IPS-NIHi11 (cell line): ENCODE measurements around the gene TMEM120B.

ENCODE experiments used
- DNase-seq: peaks from one replicate; pipeline ENCODE4 v3.0.0; 2012; ENCODE audit warnings: mixed read lengths, low spot score

TMEM120B gene

DNA sequence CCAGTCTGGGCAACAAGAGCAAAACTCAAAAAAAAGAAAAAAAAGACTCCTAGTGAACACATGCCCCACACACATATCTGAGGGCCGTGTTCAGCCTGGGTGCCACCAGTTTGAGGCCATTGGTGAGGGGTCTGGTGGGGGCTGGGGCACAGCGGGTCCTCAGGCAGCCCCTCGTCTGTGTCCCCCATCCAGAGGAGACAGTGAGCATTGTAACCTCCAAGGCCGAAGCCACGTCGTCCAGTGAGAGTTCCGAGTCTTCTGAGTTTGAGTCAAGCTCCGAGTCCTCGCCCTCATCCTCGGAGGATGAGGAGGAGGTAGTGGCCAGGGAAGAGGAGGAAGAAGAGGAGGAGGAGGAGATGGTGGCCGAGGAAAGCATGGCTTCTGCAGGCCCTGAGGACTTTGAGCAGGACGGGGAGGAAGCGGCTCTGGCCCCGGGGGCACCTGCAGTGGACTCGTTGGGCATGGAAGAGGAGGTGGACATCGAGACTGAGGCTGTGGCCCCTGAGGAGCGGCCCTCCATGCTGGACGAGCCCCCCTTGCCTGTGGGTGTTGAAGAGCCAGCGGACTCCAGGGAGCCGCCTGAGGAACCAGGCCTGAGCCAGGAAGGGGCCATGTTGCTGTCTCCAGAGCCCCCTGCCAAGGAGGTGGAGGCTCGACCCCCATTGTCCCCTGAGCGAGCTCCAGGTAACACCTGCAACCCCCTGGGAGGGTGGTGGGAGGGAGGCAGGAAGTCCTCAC, 106.8 kb downstream of the TMEM120B start:
- DNase-seq = no peak

DNA sequence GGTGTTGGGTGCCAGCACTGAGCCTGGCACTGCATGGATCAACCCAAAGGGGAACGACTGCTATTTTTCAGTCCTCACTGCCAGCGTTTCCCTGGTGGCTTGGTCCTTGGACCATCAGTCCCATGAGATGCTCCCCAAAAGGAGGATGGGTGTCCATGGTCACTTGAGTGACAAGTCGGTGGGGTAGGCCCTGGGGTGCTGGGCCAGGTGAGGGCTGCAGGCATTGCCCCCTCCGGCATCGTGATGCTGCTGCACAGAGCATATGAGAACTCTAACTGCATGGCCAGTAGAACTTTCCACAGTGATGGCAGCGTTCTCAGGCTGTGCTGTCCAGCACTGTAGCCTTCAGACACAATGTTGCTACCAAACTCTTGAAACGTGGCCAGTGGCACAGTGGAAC, 107.5 kb downstream of the TMEM120B start:
- DNase-seq = no peak

DNA sequence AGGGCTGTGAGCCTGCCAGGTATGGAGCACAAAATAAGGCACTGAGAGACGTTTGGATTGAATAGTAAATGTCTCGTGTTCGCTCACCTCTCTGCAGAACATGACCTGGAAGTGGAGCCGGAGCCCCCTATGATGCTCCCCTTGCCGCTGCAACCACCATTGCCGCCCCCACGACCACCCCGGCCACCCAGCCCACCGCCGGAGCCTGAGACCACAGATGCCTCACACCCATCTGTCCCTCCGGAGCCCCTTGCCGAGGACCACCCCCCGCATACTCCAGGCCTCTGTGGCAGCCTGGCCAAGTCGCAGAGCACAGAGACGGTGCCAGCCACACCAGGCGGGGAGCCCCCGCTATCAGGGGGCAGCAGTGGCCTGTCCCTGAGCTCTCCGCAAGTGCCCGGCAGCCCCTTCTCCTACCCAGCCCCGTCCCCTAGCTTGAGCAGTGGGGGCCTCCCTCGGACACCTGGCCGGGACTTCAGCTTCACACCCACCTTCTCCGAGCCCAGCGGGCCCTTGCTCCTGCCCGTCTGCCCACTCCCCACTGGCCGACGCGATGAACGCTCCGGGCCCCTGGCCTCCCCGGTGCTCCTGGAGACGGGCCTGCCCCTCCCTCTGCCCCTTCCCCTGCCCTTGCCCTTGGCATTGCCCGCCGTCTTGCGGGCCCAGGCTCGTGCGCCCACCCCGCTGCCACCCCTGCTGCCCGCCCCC, 110.0 kb downstream of the TMEM120B start:
- DNase-seq = no peak

DNA sequence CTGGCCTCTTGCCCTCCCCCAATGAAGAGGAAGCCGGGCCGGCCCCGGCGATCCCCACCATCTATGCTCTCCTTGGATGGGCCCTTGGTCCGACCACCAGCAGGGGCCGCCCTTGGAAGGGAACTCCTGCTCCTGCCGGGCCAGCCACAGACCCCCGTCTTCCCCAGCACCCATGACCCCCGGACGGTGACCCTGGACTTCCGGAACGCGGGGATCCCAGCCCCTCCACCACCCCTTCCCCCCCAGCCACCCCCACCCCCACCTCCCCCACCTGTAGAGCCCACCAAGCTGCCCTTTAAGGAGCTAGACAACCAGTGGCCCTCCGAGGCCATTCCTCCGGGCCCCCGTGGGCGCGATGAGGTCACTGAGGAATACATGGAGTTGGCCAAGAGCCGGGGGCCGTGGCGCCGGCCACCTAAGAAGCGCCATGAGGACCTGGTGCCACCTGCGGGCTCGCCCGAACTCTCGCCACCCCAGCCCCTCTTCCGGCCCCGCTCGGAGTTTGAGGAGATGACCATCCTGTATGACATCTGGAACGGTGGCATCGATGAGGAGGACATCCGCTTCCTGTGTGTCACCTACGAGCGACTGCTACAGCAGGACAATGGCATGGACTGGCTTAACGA, 110.7 kb downstream of the TMEM120B start:
- DNase-seq = peak; percentile 57

DNA sequence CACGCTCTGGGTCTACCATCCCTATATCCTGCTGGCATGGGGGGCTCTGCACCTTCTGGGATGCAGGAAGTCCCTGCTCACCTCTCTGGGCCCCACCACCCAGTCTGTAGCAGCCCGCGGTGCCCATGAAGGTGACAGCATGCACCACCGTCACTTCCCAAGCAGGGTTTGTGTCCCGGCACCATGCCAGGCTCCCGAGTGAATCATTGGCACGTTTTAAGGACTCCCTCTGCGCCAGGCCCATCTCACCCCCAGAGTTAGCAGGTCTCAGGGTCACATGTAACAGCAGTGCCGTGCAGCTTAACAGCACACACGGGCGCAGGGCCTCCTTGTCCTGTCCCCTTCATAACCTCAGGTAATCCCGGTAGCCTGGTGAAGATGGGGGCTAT, 111.2 kb downstream of the TMEM120B start:
- no peak for DNase-seq

DNA sequence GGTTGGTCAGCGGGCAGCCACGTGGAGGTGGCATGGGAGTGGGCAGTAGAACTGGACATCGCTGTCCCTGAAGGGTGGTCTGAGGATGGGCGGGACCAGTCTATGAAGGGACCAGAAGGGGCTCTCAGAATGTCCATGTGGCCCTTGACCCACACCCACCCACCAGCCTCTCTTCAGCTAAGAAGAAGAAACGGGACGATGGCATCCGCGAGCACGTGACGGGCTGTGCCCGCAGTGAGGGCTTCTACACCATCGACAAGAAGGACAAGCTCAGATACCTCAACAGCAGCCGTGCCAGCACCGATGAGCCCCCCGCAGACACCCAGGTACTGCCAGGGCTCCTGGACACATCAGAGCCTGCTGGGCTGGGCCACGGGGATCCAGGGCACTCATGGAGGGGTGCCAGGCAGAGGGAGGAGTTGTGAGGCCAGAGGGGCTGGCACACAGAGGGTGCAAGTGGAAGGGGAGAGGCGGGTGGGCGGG, 112.5 kb downstream of the TMEM120B start:
- no peak for DNase-seq

DNA sequence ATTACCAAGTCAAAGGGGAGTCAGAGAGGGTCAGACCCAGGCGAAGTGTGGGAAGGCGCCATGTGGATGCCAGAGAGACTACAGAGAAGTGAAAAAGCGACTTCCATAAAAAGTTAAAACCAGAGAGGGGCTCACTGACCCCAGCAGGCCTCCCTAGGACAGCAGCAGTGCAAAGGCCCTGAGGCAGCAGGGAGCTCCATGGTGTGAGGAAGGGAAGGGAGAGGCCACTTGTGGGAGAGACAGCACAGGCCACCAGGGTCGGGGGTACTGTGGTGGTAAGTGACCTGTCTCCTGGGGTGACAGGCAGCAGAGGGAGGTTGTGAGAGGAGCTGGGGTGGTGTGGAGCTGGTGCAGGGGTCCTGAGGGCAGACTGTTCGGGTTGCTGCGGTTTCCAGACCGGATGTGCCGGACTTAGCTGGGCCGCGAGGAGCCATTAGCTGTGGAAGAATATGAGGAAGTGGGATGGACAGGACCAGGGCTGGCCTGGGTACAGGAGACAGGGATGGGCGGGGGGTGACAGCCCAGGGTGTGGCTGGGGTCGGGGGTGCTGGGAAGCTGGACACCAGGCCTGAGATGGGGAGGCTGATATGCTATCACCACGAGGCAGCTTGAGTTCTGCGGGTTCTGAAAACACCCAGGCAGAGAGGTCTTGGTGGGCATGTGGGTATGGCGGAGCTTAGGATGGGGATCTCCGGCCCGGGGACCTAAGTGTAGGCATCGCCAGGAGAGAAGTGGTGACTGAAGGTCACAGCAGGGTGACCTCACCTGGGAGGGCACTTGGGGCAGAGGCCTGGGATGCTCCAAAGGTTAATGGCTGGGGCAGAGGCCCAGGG, 114.0 kb downstream of the TMEM120B start:
- no peak for DNase-seq

DNA sequence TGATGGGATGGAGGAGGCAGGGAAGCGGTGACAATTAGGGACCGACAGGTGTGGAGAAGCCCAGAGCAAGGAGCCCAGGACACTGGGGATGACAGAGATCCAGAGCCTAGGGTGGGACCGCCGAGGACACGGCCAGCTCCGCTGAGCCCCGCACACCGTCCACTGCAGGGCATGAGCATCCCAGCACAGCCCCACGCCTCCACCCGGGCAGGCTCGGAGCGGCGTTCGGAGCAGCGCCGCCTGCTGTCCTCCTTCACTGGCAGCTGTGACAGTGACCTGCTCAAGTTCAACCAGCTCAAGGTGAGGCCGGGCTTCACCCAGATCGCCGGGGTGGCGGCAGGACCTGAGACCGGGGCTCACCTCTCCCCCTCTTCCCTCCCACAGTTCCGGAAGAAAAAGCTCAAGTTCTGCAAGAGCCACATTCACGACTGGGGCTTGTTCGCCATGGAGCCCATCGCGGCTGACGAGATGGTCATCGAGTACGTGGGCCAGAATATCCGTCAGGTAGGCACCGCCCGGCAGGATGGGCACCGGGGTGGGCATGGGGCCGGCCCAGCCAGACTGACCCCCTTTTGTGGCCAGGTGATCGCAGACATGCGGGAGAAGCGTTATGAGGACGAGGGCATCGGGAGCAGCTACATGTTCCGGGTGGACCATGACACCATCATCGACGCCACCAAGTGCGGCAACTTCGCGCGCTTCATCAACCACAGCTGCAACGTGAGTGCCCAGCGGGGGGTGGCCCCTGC, 115.0 kb downstream of the TMEM120B start:
- DNase-seq = no peak

DNA sequence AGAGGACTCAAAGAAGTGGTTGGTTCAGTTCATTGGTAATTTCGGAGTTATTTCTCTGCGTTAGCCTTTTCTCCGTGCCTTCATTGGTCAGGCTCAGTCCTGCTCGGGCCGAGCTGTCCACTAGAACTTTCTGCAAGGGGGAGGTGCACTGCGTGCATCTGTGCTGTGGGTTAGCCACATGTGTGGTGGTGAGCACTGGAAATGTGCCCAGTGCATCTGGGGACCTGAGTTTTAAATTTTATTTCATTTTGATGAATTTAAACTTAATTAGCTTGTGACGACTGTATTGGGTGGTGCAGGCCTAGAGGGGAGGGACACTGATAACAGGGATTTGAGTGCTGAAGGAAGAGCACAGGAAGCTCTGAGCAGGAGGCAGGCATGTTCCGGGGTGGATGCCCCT, 115.8 kb downstream of the TMEM120B start:
- DNase-seq = no peak

DNA sequence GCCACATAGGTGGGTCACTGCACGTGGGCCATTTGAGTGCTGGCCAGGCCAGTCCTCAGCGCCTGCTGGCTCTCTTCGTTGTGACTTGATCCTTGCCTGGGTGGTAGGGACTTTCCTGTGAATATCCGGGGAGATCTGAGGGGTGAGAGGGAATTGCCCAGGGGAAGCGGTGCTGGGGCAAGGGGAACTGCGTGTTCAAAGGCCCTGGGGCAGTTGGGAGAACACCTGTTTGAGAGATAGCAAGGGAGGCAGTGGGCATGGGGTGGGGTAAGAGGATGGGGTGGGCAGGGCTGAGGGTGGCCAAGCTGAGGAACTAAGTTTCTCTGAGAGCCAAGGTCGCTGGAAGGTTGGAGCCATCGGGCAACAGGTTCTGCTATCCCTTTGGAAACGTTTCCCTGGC, 116.3 kb downstream of the TMEM120B start:
- no peak for DNase-seq

DNA sequence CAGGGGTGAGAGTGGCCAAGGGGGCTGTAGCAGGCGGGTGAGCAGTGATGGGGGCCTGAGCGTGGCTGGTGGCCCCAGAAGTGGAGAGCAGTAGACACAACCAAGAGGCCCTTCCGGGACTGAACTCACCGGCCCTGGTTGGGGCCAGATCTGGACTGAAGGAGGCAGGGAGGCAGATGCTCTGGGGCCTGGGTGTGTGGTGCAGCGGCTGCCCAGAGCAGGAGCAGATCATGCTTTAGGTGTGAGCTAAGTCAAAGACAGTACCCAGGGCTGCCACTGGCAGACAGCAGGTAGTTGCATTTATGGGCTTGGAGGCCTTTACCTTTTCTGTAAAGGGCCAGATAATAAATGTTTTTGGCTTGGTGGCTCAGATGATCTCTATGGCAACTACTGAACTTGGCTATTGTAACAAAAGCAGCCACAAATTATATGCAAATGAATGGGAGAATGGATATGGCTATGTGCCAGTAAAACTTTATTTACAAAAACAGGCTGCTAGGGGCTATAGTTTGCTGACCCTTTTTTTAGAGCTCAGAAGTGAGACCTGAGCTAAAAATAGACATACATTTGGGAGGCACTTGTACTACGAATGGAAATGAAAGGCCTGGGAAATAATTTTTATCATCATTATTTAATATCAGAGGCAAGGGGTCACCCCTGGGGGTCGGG, 116.8 kb downstream of the TMEM120B start:
- no peak for DNase-seq

DNA sequence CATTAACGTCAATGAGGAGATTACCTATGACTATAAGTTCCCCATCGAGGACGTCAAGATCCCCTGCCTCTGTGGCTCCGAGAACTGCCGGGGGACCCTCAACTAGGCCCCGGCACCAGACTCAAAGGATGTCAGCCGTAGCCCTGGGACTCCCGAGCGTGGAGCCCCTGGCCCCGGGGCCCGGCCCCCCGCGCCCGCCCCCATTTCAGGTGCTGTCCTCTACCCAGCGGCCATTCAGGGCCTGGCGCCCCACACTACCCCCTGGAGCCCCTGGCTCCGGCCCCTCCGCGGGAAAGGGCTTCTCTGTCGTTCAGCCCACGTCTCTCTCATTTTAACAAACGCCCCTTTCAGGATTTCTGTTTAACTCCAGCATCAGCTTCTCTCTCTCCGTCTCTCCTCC, 117.6 kb downstream of the TMEM120B start:
- DNase-seq = no peak

DNA sequence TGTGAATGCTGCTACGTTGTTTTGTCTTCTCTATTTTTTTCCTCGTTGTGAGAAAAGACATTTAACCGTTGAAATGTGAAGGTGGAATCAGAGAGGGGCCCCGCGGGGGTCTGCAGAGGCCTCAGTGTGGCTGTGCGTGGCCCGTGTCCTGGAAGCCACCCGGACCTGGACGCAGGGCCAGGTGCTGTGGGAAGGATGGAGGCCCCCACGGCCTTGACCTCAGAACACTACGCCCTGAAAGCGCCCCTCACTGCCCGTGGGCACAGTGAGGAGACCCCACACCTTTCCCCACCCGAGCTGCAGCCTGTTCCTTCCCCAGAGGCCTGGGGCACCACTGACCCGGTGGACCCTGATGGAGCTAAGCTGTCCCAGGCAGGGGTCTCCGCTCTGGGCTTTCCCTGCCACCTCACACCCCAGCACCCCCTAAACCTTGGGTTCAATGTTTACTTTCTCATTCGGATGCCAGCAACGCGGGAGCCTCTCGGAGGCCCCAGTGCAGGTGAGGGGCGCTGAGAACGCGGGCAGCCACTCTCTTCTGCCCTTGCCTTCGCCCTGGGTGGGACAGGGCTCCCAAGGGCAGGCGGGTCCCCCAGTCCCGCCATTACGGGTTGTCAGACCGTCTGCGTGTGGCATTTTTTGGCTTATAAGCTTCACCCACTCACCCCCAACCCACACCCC, 118.2 kb downstream of the TMEM120B start:
- no peak for DNase-seq
